Kidney (tissue), 14 donors: Measurements from ENCODE around the gene SLC25A25. TPM values are rescaled to one million over a fixed set of nuclear protein-coding genes. Genes with fewer than 3 reads are reported as not detected.
"Not testable (repeated sequence)": the region's sequence is repeated elsewhere in the genome, so short reads cannot be mapped to it uniquely, and the experiment has no call there.

Source experiments
- DNase-seq, 5 donors: peaks; one replicate each; pipeline ENCODE4 v3.0.0-alpha.2; 2013 to 2020
- FAIRE-seq: peaks from 2 replicates; lab custom pipeline; 2012; peaks lifted over from hg19 to GRCh38; lab: Jason Lieb, UNC
- H3K27ac ChIP-seq, 2 donors: one replicate each; pipeline ENCODE4 v1.7.0; 2013; ENCODE audit warnings: low read depth in 2 of 2, low read length in 2 of 2, inconsistent platforms in 1 of 2
- H3K27me3 ChIP-seq: one replicate; pipeline ENCODE4 v1.7.1; 2013; ENCODE audit warnings: low read length, inconsistent platforms; ENCODE audit not compliant: control insufficient read depth, insufficient read depth
- H3K36me3 ChIP-seq, 3 donors: one replicate each; pipeline versions ENCODE4 v1.7.0 to v1.7.1; 2013; ENCODE audit warnings: low read length in 3 of 3, control low read depth in 1 of 3, inconsistent platforms in 1 of 3; ENCODE audit not compliant: insufficient read depth in 3 of 3, control insufficient read depth in 2 of 3
- H3K4me1 ChIP-seq, 3 donors: one replicate each; pipeline versions ENCODE4 v1.7.0 to v1.7.1; 2013; ENCODE audit warnings: low read length in 3 of 3, inconsistent platforms in 1 of 3, low read depth in 1 of 3; ENCODE audit not compliant: control insufficient read depth in 2 of 3, insufficient read depth in 2 of 3
- H3K4me3 ChIP-seq, 3 donors: one replicate each; pipeline versions ENCODE4 v1.7.0 to v1.8.1; 2013; ENCODE audit warnings: low read length in 3 of 3, control low read depth in 1 of 3, inconsistent platforms in 1 of 3
- H3K9ac ChIP-seq, 3 donors: one replicate each; pipeline versions ENCODE4 v1.7.0 to v1.7.1; 2013; ENCODE audit warnings: low read length in 3 of 3, control low read depth in 1 of 3, inconsistent platforms in 1 of 3
- H3K9me3 ChIP-seq, 3 donors: one replicate each; pipeline versions ENCODE4 v1.7.0 to v1.7.1; 2013; ENCODE audit warnings: low read length in 3 of 3, control low read depth in 1 of 3, inconsistent platforms in 1 of 3; ENCODE audit not compliant: control insufficient read depth in 2 of 3, insufficient read depth in 1 of 3
- CTCF ChIP-seq: IDR thresholded peaks from 3 replicates; pipeline ENCODE4 v1.5.1; 2012; ENCODE audit warnings: mild to moderate bottlenecking, moderate library complexity, borderline replicate concordance; ENCODE audit not compliant: insufficient read depth; ENCODE audit errors: extremely low read depth
- intact Hi-C: fragments of 100-400 bp; cut with DNase I; formaldehyde crosslinking; loops from one replicate; pipeline ENCODE4 v1.11.1; 2022
- polyA plus RNA-seq: library from polyadenylated mRNA; stranded (reverse); fragments of 350-450 nt; fragmentation: Illumina TruSeq; extraction: RNeasy Lipid Tissue Mini Kit (QIAGEN cat#74804); gene quantifications from one replicate; pipeline ENCODE4 v1.2.3, GENCODE V29; 2014; ENCODE audit warnings: low read depth, low replicate concordance; ENCODE audit not compliant: insufficient read depth
- total RNA-seq: library from RNA; stranded (reverse); fragmentation: NEBNext Ultra II Directional; extraction: Animal tissue kit (Norgen Biotek cat#: 25700); gene quantifications from one replicate; pipeline ENCODE4 v1.2.1, GENCODE V29; 2021
- donor health status: control.
- donor health status: control.
- donor health status: control.
- donor health status: control.
- donor health status: control.
- donor health status: DM: yes; HTN: yes; CAD: no.
- donor health status: Normal renal cell carcinoma (clear cell type).

SLC25A25 gene
- total and polyA plus RNA-seq, 2 donors from 2014 or later, result 20.4 to 24.9 TPM

- TF ChIP-seq CTCF, result no peak
- no peak overlapping the region for H3K4me3 ChIP-seq
- no peak for FAIRE-seq
- no peaks in the 10 kb centered on the region for H3K36me3 ChIP-seq
- no peak for DNase-seq
- no peak overlapping the region for H3K9ac ChIP-seq
- H3K9me3 ChIP-seq, result no peaks in the 10 kb centered on the region
- intact Hi-C loops, result no loop called here
- no peak overlapping the region for H3K27ac ChIP-seq
- H3K27me3 ChIP-seq, result no peaks in the 10 kb centered on the region
- no peaks in the 10 kb centered on the region for H3K4me1 ChIP-seq
Observed at GRCh38 chr9:128022886-128023285, 45.1 kb upstream of the SLC25A25 start.

- H3K27ac ChIP-seq, DNase-seq, H3K9me3 ChIP-seq, H3K27me3 ChIP-seq, H3K4me3 ChIP-seq, H3K36me3 ChIP-seq, H3K4me1 ChIP-seq, intact Hi-C loops, H3K9ac ChIP-seq, FAIRE-seq: not testable (repeated sequence)
Observed at GRCh38 chr9:128023671-128024070, 44.4 kb upstream of the SLC25A25 start.

GRCh38 chr9:128024761-128025308 lies 43.2 kb upstream of the SLC25A25 start:
- Histone ChIP-seq H3K27me3 (no peaks in the 10 kb centered on the region), H3K4me1 (no peaks in the 10 kb centered on the region), H3K9ac (no peak overlapping the region), H3K9me3 (no peaks in the 10 kb centered on the region), H3K4me3 (no peak overlapping the region), H3K27ac (no peak overlapping the region), H3K36me3 (no peaks in the 10 kb centered on the region)
- intact Hi-C loops, result no loop called here
- FAIRE-seq (no peak), DNase-seq (no peak)
- no peak for TF ChIP-seq CTCF

- no peaks in the 10 kb centered on the region for H3K27me3 ChIP-seq
- H3K4me1 ChIP-seq, result no peaks in the 10 kb centered on the region
- H3K9me3 ChIP-seq, result no peaks in the 10 kb centered on the region
- no peak overlapping the region for H3K9ac ChIP-seq
- H3K4me3 ChIP-seq, result no peak overlapping the region
- intact Hi-C loops, result no loop called here
- TF ChIP-seq CTCF, result no peak
- DNase-seq (no peak), FAIRE-seq (no peak)
- H3K27ac ChIP-seq, result no peak overlapping the region
- H3K36me3 ChIP-seq, result no peaks in the 10 kb centered on the region
Observed at GRCh38 chr9:128025736-128026135, 42.3 kb upstream of the SLC25A25 start.
